OCI-LY1 (cell line): ENCODE results near the gene DGKA.

Source experiments
- CTCF ChIP-seq: fragments of 200-600 bp; sonication (generic), shearing (Covaris generic); IDR thresholded peaks from 2 replicates; pipeline ENCODE4 v1.5.1; 2017; ENCODE audit warnings: mild to moderate bottlenecking, antibody characterized with exemption, low read length, moderate library complexity, mixed read lengths
- EZH2 ChIP-seq: fragments of 200-600 bp; sonication (generic), shearing (Covaris generic); IDR thresholded peaks from 2 replicates; pipeline ENCODE4 v1.8.0; 2017; ENCODE audit warnings: borderline replicate concordance, mixed run types, mild to moderate bottlenecking, antibody characterized with exemption, low read length, moderate library complexity, mixed read lengths

- TF ChIP-seq CTCF (no peak), EZH2 (no peak)
Measured at GRCh38 chr12:55965240-55965639, 34.3 kb downstream of the DGKA start.
